HCT116 (cell line): Measurements from ENCODE around the gene TRMT1. TPM values are rescaled to one million over a fixed set of nuclear protein-coding genes. Genes with fewer than 3 reads are reported as not detected.

Experiments used
- ATAC-seq: fragments of 200-7000 bp; cut with Tn5 transposase; 2 replicates; pipeline ENCODE4 v1.9.1; 2020; ENCODE audit warnings: mild to moderate bottlenecking, moderate library complexity
- BruUV-seq: library from RNA; stranded (reverse); fragments of 400-500 nt; replicated peaks from 2 replicates; lab custom pipeline; 2021; lab: Mats Ljungman, UMichigan
- CTCF ChIA-PET: fragments of 300-600 bp; sonication (Branson Sonifier 250); formaldehyde crosslinking; loops from one replicate; lab custom pipeline; 2021; ENCODE audit warnings: antibody characterized with exemption; lab: Charles Lee
- POLR2A ChIA-PET: fragments of 300-600, 350-600 bp; sonication (Branson Sonifier 250); formaldehyde crosslinking; loops from one replicate; lab custom pipeline; 2021; ENCODE audit warnings: antibody characterized with exemption; lab: Charles Lee
- RAD21 ChIA-PET, 2 experiments: fragments of 300-600 bp; sonication (Branson Sonifier 250); formaldehyde crosslinking; loops; one replicate each; lab custom pipeline; 2023; ENCODE audit warnings: low total read pairs in 2 of 2; ENCODE audit not compliant: uncharacterized antibody in 2 of 2, unreplicated experiment in 2 of 2, low non-redundant PET in 1 of 2; lab: Charles Lee
- DNase-seq: peaks from one replicate; pipeline ENCODE4 v3.0.0-alpha.2; 2010; ENCODE audit warnings: low read depth, low spot score
- H2AFZ ChIP-seq: fragments of 200-600 bp; shearing (Covaris generic), sonication (generic); 2 replicates; pipeline ENCODE4 v1.6.1; 2017; ENCODE audit warnings: low read depth, mixed run types, mixed read lengths, antibody characterized with exemption, low read length; ENCODE audit not compliant: poor library complexity, severe bottlenecking
- H3K27ac ChIP-seq: 2 replicates; pipeline ENCODE4 v1.5.1; 2012; ENCODE audit warnings: low read depth, low read length
- H3K27me3 ChIP-seq: fragments of 200-600 bp; sonication (generic); 2 replicates; pipeline ENCODE4 v1.6.1; 2016; ENCODE audit warnings: mixed run types, low read length, mixed read lengths; ENCODE audit not compliant: insufficient read depth
- H3K36me3 ChIP-seq, 2 experiments: fragments of 200-500 bp in 1 of 2; fragments of 200-600 bp in 1 of 2; sonication (Bioruptor generic) in 1 of 2; sonication (generic) in 1 of 2; 2 replicates each; pipeline versions ENCODE4 v1.5.1 to v1.6.1; 2014 to 2016; ENCODE audit warnings: low read length in 2 of 2, inconsistent platforms in 1 of 2, mixed read lengths in 1 of 2, mixed run types in 1 of 2; ENCODE audit not compliant: insufficient read depth in 2 of 2, control insufficient read depth in 1 of 2
- H3K4me1 ChIP-seq, 2 experiments: fragments of 200-600 bp in 1 of 2; sonication (generic) in 1 of 2; 2 replicates each; pipeline versions ENCODE4 v1.5.1 to v1.6.1; 2012 to 2017; ENCODE audit warnings: low read length in 2 of 2, inconsistent platforms in 1 of 2, mild to moderate bottlenecking in 1 of 2, mixed read lengths in 1 of 2, mixed run types in 1 of 2, moderate library complexity in 1 of 2; ENCODE audit not compliant: insufficient read depth in 2 of 2, control insufficient read depth in 1 of 2
- H3K4me2 ChIP-seq: fragments of 200-600 bp; sonication (generic); 2 replicates; pipeline ENCODE4 v1.6.1; 2017; ENCODE audit warnings: mixed run types, low read length, mixed read lengths
- H3K4me3 ChIP-seq, 2 experiments: fragments of 200-600 bp in 1 of 2; sonication (generic) in 1 of 2; replicated peaks in 1 of 2; 2 replicates each; pipeline ENCODE4 v1.5.1; 2011 to 2016; ENCODE audit warnings: low read length in 2 of 2, control low read depth in 1 of 2, low read depth in 1 of 2, mild to moderate bottlenecking in 1 of 2, mixed read lengths in 1 of 2, mixed run types in 1 of 2
- H3K79me2 ChIP-seq: fragments of 200-600 bp; sonication (generic); 2 replicates; pipeline ENCODE4 v1.6.1; 2017; ENCODE audit warnings: mild to moderate bottlenecking, mixed run types, low read length, moderate library complexity, mixed read lengths; ENCODE audit not compliant: insufficient read depth
- H3K9ac ChIP-seq: fragments of 200-600 bp; sonication (generic); 2 replicates; pipeline ENCODE4 v1.6.1; 2016; ENCODE audit warnings: low read length, mixed read lengths
- H3K9me2 ChIP-seq: fragments of 200-600 bp; sonication (generic), shearing (Covaris generic); 2 replicates; pipeline ENCODE4 v1.6.1; 2017; ENCODE audit warnings: mixed run types, mild to moderate bottlenecking, moderate library complexity; ENCODE audit not compliant: insufficient read depth
- H3K9me3 ChIP-seq, 2 experiments: fragments of 200-500 bp in 1 of 2; fragments of 200-600 bp in 1 of 2; sonication (Bioruptor generic) in 1 of 2; sonication (generic) in 1 of 2; 2 replicates each; pipeline ENCODE4 v1.6.1; 2014 to 2017; ENCODE audit warnings: low read length in 2 of 2, mixed read lengths in 2 of 2, inconsistent platforms in 1 of 2, low read depth in 1 of 2, mild to moderate bottlenecking in 1 of 2, mixed run types in 1 of 2, moderate library complexity in 1 of 2; ENCODE audit not compliant: control insufficient read depth in 1 of 2, insufficient read depth in 1 of 2
- H4K20me1 ChIP-seq: fragments of 200-600 bp; sonication (generic), shearing (Covaris generic); 2 replicates; pipeline ENCODE4 v1.6.1; 2017; ENCODE audit warnings: mixed run types, mild to moderate bottlenecking, moderate library complexity; ENCODE audit not compliant: insufficient read depth
- CBX3 ChIP-seq: IDR thresholded peaks from 2 replicates; pipeline ENCODE4 v1.6.1; 2012; ENCODE audit warnings: low read depth
- CEBPB ChIP-seq: IDR thresholded peaks from 2 replicates; pipeline ENCODE4 v1.6.1; 2012; ENCODE audit warnings: low read depth
- CTCF ChIP-seq, 3 experiments: fragments of 200-600 bp in 1 of 3; sonication (generic) in 1 of 3; IDR thresholded peaks in 2 of 3; conservative IDR thresholded peaks in 1 of 3; 2 replicates each; pipeline ENCODE4 v1.5.1; 2012 to 2017; ENCODE audit warnings: low read depth in 2 of 3, low read length in 2 of 3, antibody characterized with exemption in 1 of 3, borderline replicate concordance in 1 of 3, control low read depth in 1 of 3, mild to moderate bottlenecking in 1 of 3, mixed read lengths in 1 of 3, mixed run types in 1 of 3, moderate library complexity in 1 of 3; ENCODE audit not compliant: insufficient read depth in 1 of 3
- ELF1 ChIP-seq: IDR thresholded peaks from 2 replicates; pipeline ENCODE4 v1.6.1; 2012; ENCODE audit warnings: low read depth, borderline replicate concordance
- EZH2 ChIP-seq: fragments of 200-600 bp; sonication (generic); IDR thresholded peaks from 2 replicates; pipeline ENCODE4 v1.6.1; 2017; ENCODE audit warnings: antibody characterized with exemption, mixed run types
- EZH2phosphoT487 ChIP-seq: fragments of 200-600 bp; IDR thresholded peaks from 2 replicates; pipeline ENCODE4 v1.6.1; 2018; ENCODE audit warnings: antibody characterized with exemption, borderline replicate concordance
- JUND ChIP-seq: IDR thresholded peaks from 2 replicates; pipeline ENCODE4 v1.6.1; 2012
- POLR2A ChIP-seq: IDR thresholded peaks from 2 replicates; pipeline ENCODE4 v1.7.0; 2011; ENCODE audit warnings: borderline replicate concordance; ENCODE audit not compliant: insufficient read depth, insufficient read length; ENCODE audit errors: extremely low read depth
- POLR2AphosphoS5 ChIP-seq: IDR thresholded peaks from 2 replicates; pipeline ENCODE4 v1.6.1; 2011; ENCODE audit warnings: mild to moderate bottlenecking, low read depth, low read length, moderate library complexity
- RAD21 ChIP-seq: IDR thresholded peaks from 2 replicates; pipeline ENCODE4 v1.6.1; 2012; ENCODE audit warnings: low read depth, mild to moderate bottlenecking
- REST ChIP-seq: IDR thresholded peaks from 2 replicates; pipeline ENCODE4 v1.6.1; 2012; ENCODE audit warnings: low read depth
- SRF ChIP-seq: IDR thresholded peaks from 2 replicates; pipeline ENCODE4 v1.6.1; 2012; ENCODE audit warnings: low read depth
- TCF7L2 ChIP-seq: IDR thresholded peaks from 2 replicates; pipeline ENCODE4 v1.7.0; 2011; ENCODE audit warnings: borderline replicate concordance, inconsistent platforms; ENCODE audit not compliant: insufficient read depth, insufficient read length; ENCODE audit errors: extremely low read depth
- intact Hi-C: fragments of 100-400 bp; cut with micrococcal nuclease; formaldehyde crosslinking; loops from 2 replicates; pipeline ENCODE4 v1.10.0; 2022
- total RNA-seq: library from RNA; stranded (reverse); gene quantifications from one replicate; pipeline ENCODE4 v1.2.1, GENCODE V29; 2021; ENCODE audit not compliant: unreplicated experiment

Gene TRMT1
- total RNA-seq, 1 experiment from 2014 or later: 84.4 TPM

- Histone ChIP-seq H3K4me3 (no peak overlapping the region), H3K27ac (no peak overlapping the region), H3K4me2 (no peak overlapping the region), H3K36me3 (no peaks in the 10 kb centered on the region), H3K9ac (no peak overlapping the region), H2AFZ (no peak overlapping the region), H4K20me1 (no peaks in the 10 kb centered on the region), H3K27me3 (no peaks in the 10 kb centered on the region), H3K79me2 (no peaks in the 10 kb centered on the region), H3K9me2 (no peaks in the 10 kb centered on the region), H3K4me1 (peaks cover 5 to 9% of the 10 kb centered on the region in 2 experiments; a peak in 3 of 4 replicates), H3K9me3 (no peaks in the 10 kb centered on the region)
- ATAC-seq: peak; percentile 81
- TF ChIP-seq POLR2A (no peak), CTCF (IDR thresholded peaks at IDR 0.05 in 2 of 3, conservative IDR thresholded peaks at IDR 0.05 in 1 of 3; ENCODE audit: borderline replicate concordance in 1 of 3, insufficient read depth in 1 of 3, low read depth in 2 of 3, low read length in 2 of 3) (peak in 2 of 3 experiments; percentile 69 to 74; a peak in 4 of 6 replicates)
- DNase-seq: no peak
- RAD21 ChIA-PET: no interaction called here
- intact Hi-C loops: no loop called here
- CTCF ChIA-PET: interaction anchor here (1.5 to 3.0 kb wide), 2 partner anchors 28 to 112 kb away, joined by 6 to 9 read pairs; no protein-coding TSS in a partner anchor
- POLR2A ChIA-PET: no interaction called here
- BruUV-seq: no TSS peak
Observed at GRCh38 chr19:13089139-13089856, 27.2 kb downstream of the TRMT1 start.

- Histone ChIP-seq H3K4me1 (no peaks in the 10 kb centered on the region), H3K4me2 (no peak overlapping the region), H3K4me3 (no peak overlapping the region), H3K9me3 (no peaks in the 10 kb centered on the region), H3K9me2 (no peaks in the 10 kb centered on the region), H3K27ac (no peak overlapping the region), H3K9ac (no peak overlapping the region), H3K79me2 (no peaks in the 10 kb centered on the region), H3K27me3 (no peaks in the 10 kb centered on the region), H2AFZ (no peak overlapping the region), H3K36me3 (no peaks in the 10 kb centered on the region), H4K20me1 (no peaks in the 10 kb centered on the region)
- intact Hi-C loops: no loop called here
- ATAC-seq (no peak), DNase-seq (no peak)
- CTCF ChIA-PET: no interaction called here
- no TSS peak for BruUV-seq
- RAD21 ChIA-PET: no interaction called here
- POLR2A ChIA-PET: no interaction called here
- TF ChIP-seq TCF7L2: no peak
- TF ChIP-seq CBX3: no peak
- no peak for TF ChIP-seq REST
- TF ChIP-seq SRF: no peak
- no peak for TF ChIP-seq JUND
- no peak for TF ChIP-seq POLR2AphosphoS5
- no peak for TF ChIP-seq EZH2
- TF ChIP-seq RAD21: no peak
- TF ChIP-seq POLR2A: no peak
- TF ChIP-seq CEBPB: no peak
- no peak for TF ChIP-seq ELF1
- TF ChIP-seq EZH2phosphoT487: no peak
Observed at GRCh38 chr19:13087795-13088537, 28.6 kb downstream of the TRMT1 start.
